LHCN-M2 (cell line): ENCODE data around the gene ZEB2. TPM values are rescaled to one million over a fixed set of nuclear protein-coding genes. Genes with fewer than 3 reads are reported as not detected.
A peak's percentile ranks its signal among the peaks of the same experiment; 100 is the strongest.

ENCODE experiments used
- DNase-seq: peaks from one replicate; pipeline ENCODE4 v3.0.0-alpha.2; 2012; ENCODE audit warnings: low read depth
- total RNA-seq: library from RNA; depleted of rRNA; stranded (reverse); fragments of >200 nt; gene quantifications from 2 replicates; pipeline ENCODE4 v1.2.3, GENCODE V29; 2014

Gene ZEB2
- total RNA-seq, 1 experiment from 2014 or later = 52.9 TPM

- DNase-seq = no peak
Measured at GRCh38 chr2:144529841-144530240, 9.9 kb upstream of the ZEB2 start.

- no peak for DNase-seq
Measured at GRCh38 chr2:144528108-144528507, 8.2 kb upstream of the ZEB2 start.

GRCh38 chr2:144526831-144527230 lies 6.9 kb upstream of the ZEB2 start:
- no peak for DNase-seq

GRCh38 chr2:144524118-144525009 lies 4.4 kb upstream of the ZEB2 start:
- DNase-seq = peak; percentile 37

- peak; percentile 27 for DNase-seq
Measured at GRCh38 chr2:144523596-144524117, 3.7 kb upstream of the ZEB2 start.

- DNase-seq = peak; percentile 15
Measured at GRCh38 chr2:144522897-144523595, 3.1 kb upstream of the ZEB2 start.

- no peak for DNase-seq
Measured at GRCh38 chr2:144522176-144522896, 2.4 kb upstream of the ZEB2 start.

- no peak for DNase-seq
Measured at GRCh38 chr2:144521686-144522085, 1.8 kb upstream of the ZEB2 start.

GRCh38 chr2:144520756-144521487 lies 1.0 kb upstream of the ZEB2 start:
- DNase-seq = no peak

- no peak for DNase-seq
Measured at GRCh38 chr2:144519597-144519933, 354 bp downstream of the ZEB2 start.

- DNase-seq = no peak
Measured at GRCh38 chr2:144518748-144519596, 947 bp downstream of the ZEB2 start.

GRCh38 chr2:144517866-144518747 lies 1.8 kb downstream of the ZEB2 start:
- peak; percentile 57 for DNase-seq

GRCh38 chr2:144516981-144517865 lies 2.7 kb downstream of the ZEB2 start:
- DNase-seq = peak; percentile 95

GRCh38 chr2:144516411-144516980 lies 3.4 kb downstream of the ZEB2 start:
- peak; percentile 39 for DNase-seq

GRCh38 chr2:144515696-144516410 lies 4.1 kb downstream of the ZEB2 start:
- peak; percentile 65 for DNase-seq

GRCh38 chr2:144515099-144515695 lies 4.7 kb downstream of the ZEB2 start:
- DNase-seq = no peak

GRCh38 chr2:144514616-144515091 lies 5.3 kb downstream of the ZEB2 start:
- peak; percentile 20 for DNase-seq
